Measurements from ENCODE around the gene RGS11. TPM values are rescaled to one million over a fixed set of nuclear protein-coding genes. Genes with fewer than 3 reads are reported as not detected.

RGS11 gene
- total and polyA plus RNA-seq, 9 of the 15 experiments (the other 6 are each of a cell fraction or from before 2014, with no cell fraction given), result not detected

DNA sequence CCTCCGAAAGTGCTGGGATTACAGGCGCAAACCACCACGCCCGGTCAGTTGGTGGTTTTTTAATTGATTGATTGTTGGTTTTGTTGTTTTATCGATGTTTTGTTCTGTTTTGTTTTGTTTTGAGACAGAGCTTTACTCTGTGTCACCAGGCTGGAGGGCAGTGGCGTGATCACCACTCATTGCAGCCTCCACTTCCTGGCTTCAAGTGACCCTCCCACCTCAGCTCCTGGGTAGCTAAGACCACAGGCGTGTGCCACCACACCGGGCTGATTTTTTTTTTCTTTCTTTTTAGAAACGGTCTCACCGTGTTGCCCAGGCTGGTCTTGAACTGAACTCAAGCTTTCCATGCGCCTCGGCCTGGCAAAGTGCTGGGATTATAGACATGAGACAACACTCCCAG lies 28.7 kb downstream of the RGS11 start:
- Histone ChIP-seq H3K36me3 (ENCODE audit: control insufficient read depth, insufficient read depth, low read length) (no peaks in the 10 kb centered on the region), H3K4me1 (replicated peaks in 1 of 2; ENCODE audit: control insufficient read depth in 2 of 2, insufficient read depth in 2 of 2, low read length in 2 of 2) (peaks cover 8 to 24% of the 10 kb centered on the region in 2 experiments), H2AFZ (ENCODE audit: low read depth, low read length) (no peak overlapping the region), H3K9me3 (replicated peaks; ENCODE audit: control insufficient read depth, insufficient read depth, low read depth, low read length) (no peaks in the 10 kb centered on the region), H3K4me2 (ENCODE audit: insufficient read depth, low read length) (no peak overlapping the region), H3K9ac (ENCODE audit: insufficient read depth in 1 of 2, low read depth in 2 of 2, low read length in 2 of 2) (peak overlapping the region in 1 of 2 experiments; percentile 55; a peak in 1 of 4 replicates), H3K9me1 (ENCODE audit: control insufficient read depth, insufficient read depth, low read length) (no peaks in the 10 kb centered on the region), H4K20me1 (replicated peaks; ENCODE audit: control insufficient read depth, insufficient read depth, low read length) (no peaks in the 10 kb centered on the region), H3K79me2 (ENCODE audit: control insufficient read depth, insufficient read depth, low read length) (peaks cover 13% of the 10 kb centered on the region), H3K27ac (ENCODE audit: extremely low read depth, low read depth, low read length) (no peak overlapping the region), H3K27me3 (ENCODE audit: control insufficient read depth in 2 of 2, insufficient read depth in 2 of 2, low read length in 2 of 2) (no peaks in the 10 kb centered on the region), H3K4me3 (no peak overlapping the region)
- 86% methylated on average over 12 of the region's 12 CpGs for WGBS (ENCODE audit: insufficient coverage, low coverage, missing lambda C conversion rate)
- FAIRE-seq (no peak), ATAC-seq (no peak), DNase-seq (ENCODE audit: extremely low read depth in 1 of 4, low spot score in 3 of 4) (no peak)
- TF ChIP-seq CAMTA2 (CRISPR knock-in tag; conservative IDR thresholded peaks at IDR 0.05) (no peak), LEF1 (IDR thresholded peaks at IDR 0.05) (no peak), ZNF551 (CRISPR knock-in tag; IDR thresholded peaks at IDR 0.05) (no peak), PPARD (CRISPR knock-in tag; IDR thresholded peaks at IDR 0.05) (no peak), NCOR1 (IDR thresholded peaks at IDR 0.05) (no peak), NFATC3 (IDR thresholded peaks at IDR 0.05) (no peak)
- TF ChIP-seq, protein P1, sequence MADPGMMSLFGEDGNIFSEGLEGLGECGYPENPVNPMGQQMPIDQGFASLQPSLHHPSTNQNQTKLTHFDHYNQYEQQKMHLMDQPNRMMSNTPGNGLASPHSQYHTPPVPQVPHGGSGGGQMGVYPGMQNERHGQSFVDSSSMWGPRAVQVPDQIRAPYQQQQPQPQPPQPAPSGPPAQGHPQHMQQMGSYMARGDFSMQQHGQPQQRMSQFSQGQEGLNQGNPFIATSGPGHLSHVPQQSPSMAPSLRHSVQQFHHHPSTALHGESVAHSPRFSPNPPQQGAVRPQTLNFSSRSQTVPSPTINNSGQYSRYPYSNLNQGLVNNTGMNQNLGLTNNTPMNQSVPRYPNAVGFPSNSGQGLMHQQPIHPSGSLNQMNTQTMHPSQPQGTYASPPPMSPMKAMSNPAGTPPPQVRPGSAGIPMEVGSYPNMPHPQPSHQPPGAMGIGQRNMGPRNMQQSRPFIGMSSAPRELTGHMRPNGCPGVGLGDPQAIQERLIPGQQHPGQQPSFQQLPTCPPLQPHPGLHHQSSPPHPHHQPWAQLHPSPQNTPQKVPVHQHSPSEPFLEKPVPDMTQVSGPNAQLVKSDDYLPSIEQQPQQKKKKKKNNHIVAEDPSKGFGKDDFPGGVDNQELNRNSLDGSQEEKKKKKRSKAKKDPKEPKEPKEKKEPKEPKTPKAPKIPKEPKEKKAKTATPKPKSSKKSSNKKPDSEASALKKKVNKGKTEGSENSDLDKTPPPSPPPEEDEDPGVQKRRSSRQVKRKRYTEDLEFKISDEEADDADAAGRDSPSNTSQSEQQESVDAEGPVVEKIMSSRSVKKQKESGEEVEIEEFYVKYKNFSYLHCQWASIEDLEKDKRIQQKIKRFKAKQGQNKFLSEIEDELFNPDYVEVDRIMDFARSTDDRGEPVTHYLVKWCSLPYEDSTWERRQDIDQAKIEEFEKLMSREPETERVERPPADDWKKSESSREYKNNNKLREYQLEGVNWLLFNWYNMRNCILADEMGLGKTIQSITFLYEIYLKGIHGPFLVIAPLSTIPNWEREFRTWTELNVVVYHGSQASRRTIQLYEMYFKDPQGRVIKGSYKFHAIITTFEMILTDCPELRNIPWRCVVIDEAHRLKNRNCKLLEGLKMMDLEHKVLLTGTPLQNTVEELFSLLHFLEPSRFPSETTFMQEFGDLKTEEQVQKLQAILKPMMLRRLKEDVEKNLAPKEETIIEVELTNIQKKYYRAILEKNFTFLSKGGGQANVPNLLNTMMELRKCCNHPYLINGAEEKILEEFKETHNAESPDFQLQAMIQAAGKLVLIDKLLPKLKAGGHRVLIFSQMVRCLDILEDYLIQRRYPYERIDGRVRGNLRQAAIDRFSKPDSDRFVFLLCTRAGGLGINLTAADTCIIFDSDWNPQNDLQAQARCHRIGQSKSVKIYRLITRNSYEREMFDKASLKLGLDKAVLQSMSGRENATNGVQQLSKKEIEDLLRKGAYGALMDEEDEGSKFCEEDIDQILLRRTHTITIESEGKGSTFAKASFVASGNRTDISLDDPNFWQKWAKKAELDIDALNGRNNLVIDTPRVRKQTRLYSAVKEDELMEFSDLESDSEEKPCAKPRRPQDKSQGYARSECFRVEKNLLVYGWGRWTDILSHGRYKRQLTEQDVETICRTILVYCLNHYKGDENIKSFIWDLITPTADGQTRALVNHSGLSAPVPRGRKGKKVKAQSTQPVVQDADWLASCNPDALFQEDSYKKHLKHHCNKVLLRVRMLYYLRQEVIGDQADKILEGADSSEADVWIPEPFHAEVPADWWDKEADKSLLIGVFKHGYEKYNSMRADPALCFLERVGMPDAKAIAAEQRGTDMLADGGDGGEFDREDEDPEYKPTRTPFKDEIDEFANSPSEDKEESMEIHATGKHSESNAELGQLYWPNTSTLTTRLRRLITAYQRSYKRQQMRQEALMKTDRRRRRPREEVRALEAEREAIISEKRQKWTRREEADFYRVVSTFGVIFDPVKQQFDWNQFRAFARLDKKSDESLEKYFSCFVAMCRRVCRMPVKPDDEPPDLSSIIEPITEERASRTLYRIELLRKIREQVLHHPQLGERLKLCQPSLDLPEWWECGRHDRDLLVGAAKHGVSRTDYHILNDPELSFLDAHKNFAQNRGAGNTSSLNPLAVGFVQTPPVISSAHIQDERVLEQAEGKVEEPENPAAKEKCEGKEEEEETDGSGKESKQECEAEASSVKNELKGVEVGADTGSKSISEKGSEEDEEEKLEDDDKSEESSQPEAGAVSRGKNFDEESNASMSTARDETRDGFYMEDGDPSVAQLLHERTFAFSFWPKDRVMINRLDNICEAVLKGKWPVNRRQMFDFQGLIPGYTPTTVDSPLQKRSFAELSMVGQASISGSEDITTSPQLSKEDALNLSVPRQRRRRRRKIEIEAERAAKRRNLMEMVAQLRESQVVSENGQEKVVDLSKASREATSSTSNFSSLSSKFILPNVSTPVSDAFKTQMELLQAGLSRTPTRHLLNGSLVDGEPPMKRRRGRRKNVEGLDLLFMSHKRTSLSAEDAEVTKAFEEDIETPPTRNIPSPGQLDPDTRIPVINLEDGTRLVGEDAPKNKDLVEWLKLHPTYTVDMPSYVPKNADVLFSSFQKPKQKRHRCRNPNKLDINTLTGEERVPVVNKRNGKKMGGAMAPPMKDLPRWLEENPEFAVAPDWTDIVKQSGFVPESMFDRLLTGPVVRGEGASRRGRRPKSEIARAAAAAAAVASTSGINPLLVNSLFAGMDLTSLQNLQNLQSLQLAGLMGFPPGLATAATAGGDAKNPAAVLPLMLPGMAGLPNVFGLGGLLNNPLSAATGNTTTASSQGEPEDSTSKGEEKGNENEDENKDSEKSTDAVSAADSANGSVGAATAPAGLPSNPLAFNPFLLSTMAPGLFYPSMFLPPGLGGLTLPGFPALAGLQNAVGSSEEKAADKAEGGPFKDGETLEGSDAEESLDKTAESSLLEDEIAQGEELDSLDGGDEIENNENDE (IDR thresholded peaks at IDR 0.05; ENCODE audit: low read depth, low read length), result no peak
- TF ChIP-seq, protein P2, sequence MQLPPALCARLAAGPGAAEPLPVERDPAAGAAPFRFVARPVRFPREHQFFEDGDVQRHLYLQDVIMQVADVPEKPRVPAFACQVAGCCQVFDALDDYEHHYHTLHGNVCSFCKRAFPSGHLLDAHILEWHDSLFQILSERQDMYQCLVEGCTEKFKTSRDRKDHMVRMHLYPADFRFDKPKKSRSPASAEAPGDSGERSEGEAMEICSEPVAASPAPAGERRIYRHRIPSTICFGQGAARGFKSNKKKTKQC (CRISPR knock-in tag; IDR thresholded peaks at IDR 0.05), result no peak
- in situ Hi-C loops (cut with MboI) (no loop called here), intact Hi-C loops (cut with micrococcal nuclease) (no loop called here)
- POLR2A ChIA-PET, result no interaction called here
- BruUV-seq (replicated peaks), result no TSS peak
- CTCF ChIA-PET (ENCODE audit: low intra/inter-chr PET ratio), result no interaction called here
